DND-41 (cell line): ENCODE results near the gene AP1B1.

Experiments
- ATAC-seq: fragments of 200-7000 bp; cut with Tn5 transposase; 3 replicates; pipeline ENCODE4 v1.9.1; 2021; ENCODE audit warnings: low read depth; ENCODE audit not compliant: insufficient read depth
- DNase-seq: peaks from one replicate; pipeline ENCODE4 v3.0.0-alpha.2; 2020
- H2AFZ ChIP-seq: 2 replicates; pipeline ENCODE4 v1.6.0; 2012; ENCODE audit warnings: low read depth, low read length
- H3K27ac ChIP-seq: 2 replicates; pipeline ENCODE4 v1.5.1; 2012; ENCODE audit warnings: low read length, inconsistent platforms
- H3K27me3 ChIP-seq: fragments of 200-600 bp; sonication (generic); 2 replicates; pipeline ENCODE4 v1.6.0; 2012; ENCODE audit warnings: low read length, mild to moderate bottlenecking, inconsistent platforms; ENCODE audit not compliant: insufficient read depth, poor library complexity
- H3K36me3 ChIP-seq: 2 replicates; pipeline ENCODE4 v1.5.1; 2012; ENCODE audit warnings: low read length, inconsistent platforms; ENCODE audit not compliant: insufficient read depth
- H3K4me1 ChIP-seq: 2 replicates; pipeline ENCODE4 v1.5.1; 2012; ENCODE audit warnings: mild to moderate bottlenecking, low read length; ENCODE audit not compliant: insufficient read depth
- H3K4me2 ChIP-seq: 2 replicates; pipeline ENCODE4 v1.6.0; 2012; ENCODE audit warnings: mild to moderate bottlenecking, moderate library complexity, low read length, inconsistent platforms; ENCODE audit not compliant: insufficient read depth
- H3K4me3 ChIP-seq, 2 experiments: fragments of 200-600 bp in 1 of 2; shearing (Covaris generic) in 1 of 2; 2 replicates each; pipeline ENCODE4 v1.5.1; 2012 to 2016; ENCODE audit warnings: inconsistent platforms in 2 of 2, low read length in 2 of 2, mild to moderate bottlenecking in 2 of 2, low read depth in 1 of 2, moderate library complexity in 1 of 2
- H3K79me2 ChIP-seq: 2 replicates; pipeline ENCODE4 v1.6.0; 2012; ENCODE audit warnings: low read length, inconsistent platforms; ENCODE audit not compliant: insufficient read depth
- H3K9ac ChIP-seq: 2 replicates; pipeline ENCODE4 v1.6.0; 2012; ENCODE audit warnings: low read depth, mild to moderate bottlenecking, inconsistent platforms, low read length, moderate library complexity
- H3K9me3 ChIP-seq: 2 replicates; pipeline ENCODE4 v1.5.1; 2012; ENCODE audit warnings: low read length, moderate library complexity, mild to moderate bottlenecking, inconsistent platforms; ENCODE audit not compliant: insufficient read depth, severe bottlenecking
- H4K20me1 ChIP-seq: 2 replicates; pipeline ENCODE4 v1.6.0; 2012; ENCODE audit warnings: low read length; ENCODE audit not compliant: insufficient read depth
- CTCF ChIP-seq: IDR thresholded peaks from 2 replicates; pipeline ENCODE4 v1.5.1; 2012; ENCODE audit warnings: borderline replicate concordance, low read length, moderate library complexity, mild to moderate bottlenecking; ENCODE audit not compliant: poor library complexity, severe bottlenecking; ENCODE audit errors: extremely low read depth
- EZH2 ChIP-seq: IDR thresholded peaks from 3 replicates; pipeline ENCODE4 v1.6.1; 2012; ENCODE audit warnings: borderline replicate concordance, low read depth, mild to moderate bottlenecking, moderate library complexity, low read length, inconsistent platforms; ENCODE audit not compliant: severe bottlenecking

The AP1B1 gene

GRCh38 chr22:29344137-29344536, 44.2 kb downstream of the AP1B1 start:
- H3K4me2 ChIP-seq, result no peak overlapping the region
- DNase-seq (no peak), ATAC-seq (no peak)
- no peak overlapping the region for H3K4me3 ChIP-seq
- H3K4me1 ChIP-seq, result no peaks in the 10 kb centered on the region
- H3K27me3 ChIP-seq, result no peaks in the 10 kb centered on the region
- TF ChIP-seq CTCF, result no peak
- TF ChIP-seq EZH2, result no peak
- H4K20me1 ChIP-seq, result peaks cover 8% of the 10 kb centered on the region; the same call in 1 of the 2 replicates
- no peak overlapping the region for H3K27ac ChIP-seq
- H3K9me3 ChIP-seq, result no peaks in the 10 kb centered on the region
- no peak overlapping the region for H2AFZ ChIP-seq
- H3K36me3 ChIP-seq, result peaks cover 88% of the 10 kb centered on the region
- no peak overlapping the region for H3K9ac ChIP-seq
- H3K79me2 ChIP-seq, result no peaks in the 10 kb centered on the region

GRCh38 chr22:29343313-29343805, 45.0 kb downstream of the AP1B1 start:
- DNase-seq (no peak), ATAC-seq (no peak)
- no peak overlapping the region for H3K9ac ChIP-seq
- no peak overlapping the region for H3K4me3 ChIP-seq
- TF ChIP-seq EZH2, result no peak
- TF ChIP-seq CTCF, result no peak
- no peak overlapping the region for H2AFZ ChIP-seq
- H3K4me1 ChIP-seq, result no peaks in the 10 kb centered on the region
- H3K36me3 ChIP-seq, result peaks cover 88% of the 10 kb centered on the region
- peaks cover 8% of the 10 kb centered on the region; the same call in 1 of the 2 replicates for H4K20me1 ChIP-seq
- no peaks in the 10 kb centered on the region for H3K79me2 ChIP-seq
- H3K27ac ChIP-seq, result no peak overlapping the region
- no peaks in the 10 kb centered on the region for H3K9me3 ChIP-seq
- H3K4me2 ChIP-seq, result no peak overlapping the region
- no peaks in the 10 kb centered on the region for H3K27me3 ChIP-seq

GRCh38 chr22:29342577-29343312, 45.6 kb downstream of the AP1B1 start:
- TF ChIP-seq CTCF, result no peak
- no peak for TF ChIP-seq EZH2
- Histone ChIP-seq H3K4me1 (no peaks in the 10 kb centered on the region), H2AFZ (no peak overlapping the region), H3K27me3 (no peaks in the 10 kb centered on the region), H3K79me2 (no peaks in the 10 kb centered on the region), H3K9ac (no peak overlapping the region), H4K20me1 (peaks cover 8% of the 10 kb centered on the region; the same call in 1 of the 2 replicates), H3K36me3 (peaks cover 88% of the 10 kb centered on the region), H3K9me3 (no peaks in the 10 kb centered on the region), H3K4me2 (no peak overlapping the region), H3K4me3 (no peak overlapping the region), H3K27ac (no peak overlapping the region)
- no peak for DNase-seq
- ATAC-seq, result no peak
